CD4-positive, alpha-beta T cell (primary cell): ENCODE results near the gene WDR11. TPM values are rescaled to one million over a fixed set of nuclear protein-coding genes. Genes with fewer than 3 reads are reported as not detected.

Source experiments
- ATAC-seq: fragments of 200-7000 bp; cut with Tn5 transposase; one replicate; pipeline ENCODE4 v1.10.0; 2022; ENCODE audit warnings: mild to moderate bottlenecking; ENCODE audit not compliant: poor library complexity
- CTCF ChIA-PET: fragments of 350-600 bp; sonication (Branson Sonifier 250); formaldehyde crosslinking; loops from one replicate; lab custom pipeline; 2021; ENCODE audit warnings: antibody characterized with exemption, inconsistent platforms; lab: Charles Lee
- POLR2A ChIA-PET: fragments of 350-600 bp; sonication (Branson Sonifier 250); formaldehyde crosslinking; loops from one replicate; lab custom pipeline; 2021; ENCODE audit warnings: antibody characterized with exemption, inconsistent platforms; lab: Charles Lee
- DNase-seq, 14 experiments: peaks; one replicate each; pipeline ENCODE4 v3.0.0-alpha.2; 2013 to 2020; ENCODE audit warnings: mixed read lengths in 2 of 14
- H3K27ac ChIP-seq, 2 donors: one replicate each; pipeline versions ENCODE4 v1.5.1 to v1.7.0; 2013; ENCODE audit warnings: low read length in 2 of 2, low read depth in 1 of 2, mild to moderate bottlenecking in 1 of 2
- H3K27me3 ChIP-seq, 2 experiments: 1 replicate in 1 of 2; 2 replicates in 1 of 2; pipeline versions ENCODE4 v1.6.1 to v1.7.0; 2013; ENCODE audit warnings: low read length in 2 of 2, control low read depth in 1 of 2, mild to moderate bottlenecking in 1 of 2, moderate library complexity in 1 of 2; ENCODE audit not compliant: insufficient read depth in 2 of 2, control insufficient read depth in 1 of 2
- H3K36me3 ChIP-seq: one replicate; pipeline ENCODE4 v1.6.1; 2013; ENCODE audit warnings: low read length, control low read depth; ENCODE audit not compliant: insufficient read depth
- H3K4me1 ChIP-seq: one replicate; pipeline ENCODE4 v1.6.1; 2013; ENCODE audit warnings: low read length, control low read depth; ENCODE audit not compliant: insufficient read depth
- H3K4me3 ChIP-seq: one replicate; pipeline ENCODE4 v1.5.1; 2013; ENCODE audit warnings: mild to moderate bottlenecking, low read length, moderate library complexity
- H3K9me3 ChIP-seq, 2 experiments: 1 replicate in 1 of 2; 2 replicates in 1 of 2; pipeline versions ENCODE4 v1.6.1 to v1.7.0; 2013; ENCODE audit warnings: low read length in 2 of 2, mild to moderate bottlenecking in 2 of 2, control low read depth in 1 of 2, moderate library complexity in 1 of 2; ENCODE audit not compliant: control insufficient read depth in 1 of 2, insufficient read depth in 1 of 2
- H3K27ac Mint-ChIP-seq: one replicate; pipeline ENCODE4 v1.8.0; 2020; ENCODE audit warnings: mixed read lengths
- H3K27me3 Mint-ChIP-seq: one replicate; pipeline ENCODE4 v1.8.0; 2021; ENCODE audit warnings: mixed read lengths
- H3K36me3 Mint-ChIP-seq: one replicate; pipeline ENCODE4 v1.8.0; 2021; ENCODE audit warnings: low read depth, mixed read lengths
- H3K4me1 Mint-ChIP-seq: one replicate; pipeline ENCODE4 v1.8.0; 2021; ENCODE audit warnings: low read depth, mixed read lengths
- H3K4me3 Mint-ChIP-seq: one replicate; pipeline ENCODE4 v1.8.0; 2020; ENCODE audit warnings: mild to moderate bottlenecking, mixed read lengths
- H3K9me3 Mint-ChIP-seq: one replicate; pipeline ENCODE4 v1.8.0; 2020; ENCODE audit warnings: mixed read lengths
- intact Hi-C, 2 experiments: fragments of 100-400 bp; cut with DNase I in 1 of 2; cut with micrococcal nuclease in 1 of 2; formaldehyde crosslinking; loops; one replicate each; pipeline versions ENCODE4 v1.15.1 to v1.9.0; 2023 to 2025; cut with DNase I, micrococcal nuclease
- total RNA-seq, 174 experiments: library from RNA in 2 of 174; stranded (reverse) in 2 of 174; gene quantifications; one replicate each; pipeline ENCODE4 v1.2.3 and lab custom pipeline; 2021 to 2026
- TF ChIP-seq, protein P1 (sequence below): fragments of 200-600 bp; IDR thresholded peaks from one replicate; pipeline ENCODE4 v1.8.0; 2022; ENCODE audit warnings: antibody characterized with exemption, mild to moderate bottlenecking

The WDR11 gene
- total RNA-seq, 2 experiments from 2014 or later = 16.9 to 17.9 TPM

GRCh38 chr10:120825878-120826769, 25.0 kb upstream of the WDR11 start:
- Histone ChIP-seq H3K4me3 (no peak overlapping the region), H3K9me3 (no peaks in the 10 kb centered on the region), H3K4me1 (no peaks in the 10 kb centered on the region), H3K36me3 (no peaks in the 10 kb centered on the region), H3K27me3 (no peaks in the 10 kb centered on the region), H3K27ac (no peak overlapping the region)
- no peaks in the 10 kb centered on the region for H3K9me3 Mint-ChIP-seq
- no peaks in the 10 kb centered on the region for H3K36me3 Mint-ChIP-seq
- H3K4me1 Mint-ChIP-seq = no peaks in the 10 kb centered on the region
- ChIA-PET POLR2A (no interaction called here), CTCF (no interaction called here)
- DNase-seq (no peak), ATAC-seq (no peak)
- TF ChIP-seq, protein P1, sequence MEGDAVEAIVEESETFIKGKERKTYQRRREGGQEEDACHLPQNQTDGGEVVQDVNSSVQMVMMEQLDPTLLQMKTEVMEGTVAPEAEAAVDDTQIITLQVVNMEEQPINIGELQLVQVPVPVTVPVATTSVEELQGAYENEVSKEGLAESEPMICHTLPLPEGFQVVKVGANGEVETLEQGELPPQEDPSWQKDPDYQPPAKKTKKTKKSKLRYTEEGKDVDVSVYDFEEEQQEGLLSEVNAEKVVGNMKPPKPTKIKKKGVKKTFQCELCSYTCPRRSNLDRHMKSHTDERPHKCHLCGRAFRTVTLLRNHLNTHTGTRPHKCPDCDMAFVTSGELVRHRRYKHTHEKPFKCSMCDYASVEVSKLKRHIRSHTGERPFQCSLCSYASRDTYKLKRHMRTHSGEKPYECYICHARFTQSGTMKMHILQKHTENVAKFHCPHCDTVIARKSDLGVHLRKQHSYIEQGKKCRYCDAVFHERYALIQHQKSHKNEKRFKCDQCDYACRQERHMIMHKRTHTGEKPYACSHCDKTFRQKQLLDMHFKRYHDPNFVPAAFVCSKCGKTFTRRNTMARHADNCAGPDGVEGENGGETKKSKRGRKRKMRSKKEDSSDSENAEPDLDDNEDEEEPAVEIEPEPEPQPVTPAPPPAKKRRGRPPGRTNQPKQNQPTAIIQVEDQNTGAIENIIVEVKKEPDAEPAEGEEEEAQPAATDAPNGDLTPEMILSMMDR = no peak
- peaks cover 14% of the 10 kb centered on the region for H3K27me3 Mint-ChIP-seq
- intact Hi-C loops = no loop called here
- H3K4me3 Mint-ChIP-seq = no peak overlapping the region
- H3K27ac Mint-ChIP-seq = no peak overlapping the region

DNA sequence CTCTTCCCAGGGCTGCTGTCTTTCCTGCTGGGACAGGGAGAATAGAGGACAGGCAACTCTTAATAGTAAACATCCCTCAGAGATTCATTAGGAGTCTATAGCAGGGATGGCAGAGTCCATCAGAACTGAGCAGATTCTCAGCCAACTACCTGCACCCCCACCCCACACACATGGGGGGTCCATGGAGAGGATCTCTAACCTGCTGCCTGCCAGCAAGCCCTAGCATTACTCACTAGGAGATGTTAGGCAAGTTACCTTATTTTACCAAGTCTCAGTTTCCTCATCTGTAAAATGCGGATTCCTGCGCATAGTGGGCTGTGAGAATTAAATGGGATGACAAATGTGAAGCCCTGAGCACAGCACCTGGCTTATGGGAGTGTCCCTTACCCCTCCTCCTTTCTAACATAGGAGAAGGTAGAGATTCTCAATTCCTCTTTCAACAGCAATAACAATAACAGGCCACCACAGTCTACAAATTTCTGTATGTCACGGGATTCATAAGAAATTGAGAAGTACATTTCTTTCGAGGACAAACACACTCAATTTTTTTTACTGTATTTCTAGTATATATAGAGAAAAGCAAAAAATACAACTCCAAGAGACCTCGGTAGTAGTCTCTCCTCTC, 23.8 kb upstream of the WDR11 start:
- Mint-ChIP-seq H3K27ac (no peak overlapping the region), H3K9me3 (no peaks in the 10 kb centered on the region), H3K36me3 (no peaks in the 10 kb centered on the region), H3K4me3 (no peak overlapping the region), H3K27me3 (peaks cover 19% of the 10 kb centered on the region), H3K4me1 (no peaks in the 10 kb centered on the region)
- Histone ChIP-seq H3K9me3 (no peaks in the 10 kb centered on the region), H3K4me1 (no peaks in the 10 kb centered on the region), H3K4me3 (no peak overlapping the region), H3K36me3 (no peaks in the 10 kb centered on the region), H3K27me3 (no peaks in the 10 kb centered on the region), H3K27ac (no peak overlapping the region)
- ChIA-PET POLR2A (no interaction called here), CTCF (no interaction called here)
- no peak for DNase-seq
- TF ChIP-seq, protein P1 = no peak
- intact Hi-C loops = no loop called here
- ATAC-seq = no peak

DNA sequence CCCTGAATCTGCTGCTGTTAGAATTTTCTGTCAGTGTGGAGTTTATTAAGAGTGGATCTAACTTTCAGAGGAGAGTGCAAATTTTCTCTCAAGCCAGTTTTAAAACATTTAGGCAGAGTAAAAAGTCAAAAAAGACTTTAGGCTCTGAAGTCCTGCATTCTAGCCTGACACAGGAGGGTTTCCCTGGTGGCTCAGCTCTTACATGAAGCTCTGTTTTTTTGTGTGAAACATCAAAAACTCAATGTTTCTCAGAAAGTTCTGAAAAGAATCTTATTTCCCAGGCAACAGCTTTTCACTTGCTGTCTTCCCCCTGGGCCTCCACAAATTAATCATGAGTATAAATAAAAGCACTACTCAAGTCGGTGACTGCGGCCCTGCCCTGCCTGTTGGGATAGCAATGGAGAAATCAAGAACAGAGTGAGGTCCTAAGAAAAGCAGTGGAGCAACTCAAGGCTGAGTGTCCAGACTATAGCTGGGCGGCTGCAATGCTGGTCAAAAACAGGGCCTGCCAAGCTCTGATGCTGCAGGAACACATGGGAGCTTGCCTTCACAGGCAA, 22.3 kb upstream of the WDR11 start:
- no peak overlapping the region for H3K27ac ChIP-seq
- no peak overlapping the region for H3K4me3 Mint-ChIP-seq
- CTCF ChIA-PET = no interaction called here

More for the DNA sequence above, 22.3 kb upstream of the WDR11 start:
- H3K4me3 ChIP-seq = no peak overlapping the region
- H3K36me3 Mint-ChIP-seq = no peaks in the 10 kb centered on the region
- H3K9me3 Mint-ChIP-seq = no peaks in the 10 kb centered on the region
- no peaks in the 10 kb centered on the region for H3K9me3 ChIP-seq
- peaks cover 19% of the 10 kb centered on the region for H3K27me3 Mint-ChIP-seq
- ATAC-seq (no peak), DNase-seq (no peak)
- no peaks in the 10 kb centered on the region for H3K4me1 Mint-ChIP-seq
- intact Hi-C loops = no loop called here
- POLR2A ChIA-PET = no interaction called here
- H3K4me1 ChIP-seq = no peaks in the 10 kb centered on the region
- no peaks in the 10 kb centered on the region for H3K36me3 ChIP-seq
- no peaks in the 10 kb centered on the region for H3K27me3 ChIP-seq
- no peak overlapping the region for H3K27ac Mint-ChIP-seq
- TF ChIP-seq, protein P1 = no peak
